ENCODE results near the gene JOSD1. TPM values are rescaled to one million over a fixed set of nuclear protein-coding genes. Genes with fewer than 3 reads are reported as not detected.

JOSD1 gene
- total RNA-seq, 1 experiment from 2014 or later = 19.2 TPM

DNA sequence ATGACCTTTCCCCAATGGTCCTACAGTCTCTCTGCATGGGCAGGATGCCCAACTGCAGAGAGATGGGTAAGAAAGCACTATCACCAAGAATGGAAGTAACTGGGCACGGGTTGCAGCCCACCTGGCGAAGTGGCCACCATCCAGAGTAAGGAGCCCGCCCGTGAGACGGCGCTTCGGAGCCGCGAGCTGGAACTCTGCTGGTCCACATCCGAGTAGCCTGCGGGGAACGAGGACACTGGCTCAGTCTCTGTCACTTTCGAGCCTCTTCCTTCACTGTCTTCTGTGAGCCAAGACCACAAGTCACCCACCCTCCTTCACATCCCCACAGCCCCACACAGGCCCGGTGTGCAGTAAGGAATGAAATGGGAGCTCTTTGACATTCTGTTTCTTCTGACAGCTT, 49.4 kb upstream of the JOSD1 start:
- Mint-ChIP-seq H3K36me3 (ENCODE audit: insufficient read depth in 1 of 3, low read depth in 3 of 3) (peaks cover 2 to 28% (median 5%) of the 10 kb centered on the region in 3 experiments; a peak in 4 of 7 replicates), H3K27me3 (ENCODE audit: low read depth) (peaks cover 2% of the 10 kb centered on the region; the same call in 1 of the 2 replicates), H3K4me3 (no peak overlapping the region), H3K9me3 (no peaks in the 10 kb centered on the region), H3K4me1 (peaks cover 13 to 15% of the 10 kb centered on the region in 2 experiments), H3K27ac (no peak overlapping the region; a peak in 1 of 7 replicates)
- Histone ChIP-seq H2BK5ac (ENCODE audit: insufficient read length, low read length) (no peak overlapping the region), H3K9ac (ENCODE audit: extremely low read depth, insufficient read length, low read length) (no peak overlapping the region), H4K91ac (ENCODE audit: insufficient read length, low read depth, low read length) (no peak overlapping the region), H3K27me3 (ENCODE audit: insufficient read depth, low read length) (no peaks in the 10 kb centered on the region; the same call in 1 of the 2 replicates), H3K23ac (ENCODE audit: insufficient read length, low read depth, low read length) (no peak overlapping the region), H2BK12ac (ENCODE audit: insufficient read length, low read depth, low read length) (no peak overlapping the region), H3K4me2 (ENCODE audit: insufficient read depth, insufficient read length, low read length) (no peak overlapping the region), H2AK5ac (ENCODE audit: insufficient read length, low read length) (no peak overlapping the region), H3T11ph (ENCODE audit: low read length) (no peak overlapping the region), H3K18ac (ENCODE audit: insufficient read length, low read depth, low read length) (no peak overlapping the region), H3K4ac (ENCODE audit: low read depth, low read length) (no peak overlapping the region), H3K4me1 (ENCODE audit: insufficient read depth, low read length) (peaks cover 5% of the 10 kb centered on the region; the same call in 1 of the 2 replicates), H3K56ac (ENCODE audit: insufficient read length, low read depth, low read length) (no peak overlapping the region), H3K23me2 (ENCODE audit: insufficient read length, low read depth, low read length, poor library complexity, severe bottlenecking) (peaks cover 6% of the 10 kb centered on the region), H2AFZ (ENCODE audit: low read length) (no peak overlapping the region), H3K79me1 (ENCODE audit: insufficient read depth, low read depth, low read length, poor library complexity, severe bottlenecking) (no peaks in the 10 kb centered on the region), H3K79me2 (ENCODE audit: insufficient read depth, low read length) (no peaks in the 10 kb centered on the region), H3K27ac (ENCODE audit: insufficient read length, low read depth, low read length) (no peak overlapping the region), H2BK120ac (ENCODE audit: low read depth, low read length, poor library complexity, severe bottlenecking) (no peak overlapping the region), H4K8ac (replicated peaks; ENCODE audit: insufficient read length, low read depth, low read length) (no peak overlapping the region), H2BK15ac (ENCODE audit: low read depth, low read length) (no peak overlapping the region), H2BK20ac (ENCODE audit: low read depth, low read length, poor library complexity, severe bottlenecking) (no peak overlapping the region), H4K5ac (ENCODE audit: insufficient read length, low read depth, low read length) (no peak overlapping the region), H3K14ac (ENCODE audit: insufficient read depth, low read length) (no peak overlapping the region), H4K20me1 (ENCODE audit: control insufficient read depth, insufficient read depth, insufficient read length) (no peaks in the 10 kb centered on the region), H3K9me3 (ENCODE audit: control insufficient read depth, low read depth, low read length) (no peaks in the 10 kb centered on the region)
- no peak for DNase-seq
- WGBS (ENCODE audit: extremely low coverage, insufficient read length, low lambda C conversion rate) = no CpG with 5 or more reads among the region's 14 CpGs
- TF ChIP-seq, protein P1, sequence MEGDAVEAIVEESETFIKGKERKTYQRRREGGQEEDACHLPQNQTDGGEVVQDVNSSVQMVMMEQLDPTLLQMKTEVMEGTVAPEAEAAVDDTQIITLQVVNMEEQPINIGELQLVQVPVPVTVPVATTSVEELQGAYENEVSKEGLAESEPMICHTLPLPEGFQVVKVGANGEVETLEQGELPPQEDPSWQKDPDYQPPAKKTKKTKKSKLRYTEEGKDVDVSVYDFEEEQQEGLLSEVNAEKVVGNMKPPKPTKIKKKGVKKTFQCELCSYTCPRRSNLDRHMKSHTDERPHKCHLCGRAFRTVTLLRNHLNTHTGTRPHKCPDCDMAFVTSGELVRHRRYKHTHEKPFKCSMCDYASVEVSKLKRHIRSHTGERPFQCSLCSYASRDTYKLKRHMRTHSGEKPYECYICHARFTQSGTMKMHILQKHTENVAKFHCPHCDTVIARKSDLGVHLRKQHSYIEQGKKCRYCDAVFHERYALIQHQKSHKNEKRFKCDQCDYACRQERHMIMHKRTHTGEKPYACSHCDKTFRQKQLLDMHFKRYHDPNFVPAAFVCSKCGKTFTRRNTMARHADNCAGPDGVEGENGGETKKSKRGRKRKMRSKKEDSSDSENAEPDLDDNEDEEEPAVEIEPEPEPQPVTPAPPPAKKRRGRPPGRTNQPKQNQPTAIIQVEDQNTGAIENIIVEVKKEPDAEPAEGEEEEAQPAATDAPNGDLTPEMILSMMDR (conservative IDR thresholded peaks at IDR 0.05) = no peak
